GM19372 (cell line): ENCODE data around the gene ENPEP.

Source experiments
- ATAC-seq: cut with Tn5 transposase; IDR thresholded peaks from one replicate; pipeline ENCODE4 v1.9.1; 2021; ENCODE audit warnings: mild to moderate bottlenecking, low read depth, moderate library complexity; ENCODE audit not compliant: unreplicated experiment

The ENPEP gene

DNA sequence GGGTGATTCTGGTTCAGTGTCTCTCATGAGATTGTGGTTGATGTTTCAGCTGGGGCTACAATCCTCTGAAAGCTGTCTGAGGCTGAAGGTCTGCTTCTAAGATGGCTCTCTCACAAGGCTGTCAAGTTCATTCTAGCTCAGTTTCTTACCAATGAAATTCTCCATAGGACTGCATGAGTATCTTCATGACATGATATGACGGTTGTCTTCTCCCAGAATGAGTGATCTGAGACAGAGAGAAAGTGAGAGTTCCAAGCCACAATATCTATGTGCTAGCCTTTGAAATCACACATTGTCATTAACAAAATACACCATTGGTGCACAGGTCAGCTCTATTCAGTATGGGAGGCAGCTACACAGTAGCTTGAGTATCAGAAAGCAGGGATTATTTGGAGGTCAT lies 119.6 kb downstream of the ENPEP start:
- no peak for ATAC-seq

- ATAC-seq, result no peak
Measured at GRCh38 chr4:110596431-110596830, 120.5 kb downstream of the ENPEP start.

GRCh38 chr4:110597582-110597981 lies 121.6 kb downstream of the ENPEP start:
- ATAC-seq, result no peak

- no peak for ATAC-seq
Measured at GRCh38 chr4:110602061-110602460, 126.1 kb downstream of the ENPEP start.

DNA sequence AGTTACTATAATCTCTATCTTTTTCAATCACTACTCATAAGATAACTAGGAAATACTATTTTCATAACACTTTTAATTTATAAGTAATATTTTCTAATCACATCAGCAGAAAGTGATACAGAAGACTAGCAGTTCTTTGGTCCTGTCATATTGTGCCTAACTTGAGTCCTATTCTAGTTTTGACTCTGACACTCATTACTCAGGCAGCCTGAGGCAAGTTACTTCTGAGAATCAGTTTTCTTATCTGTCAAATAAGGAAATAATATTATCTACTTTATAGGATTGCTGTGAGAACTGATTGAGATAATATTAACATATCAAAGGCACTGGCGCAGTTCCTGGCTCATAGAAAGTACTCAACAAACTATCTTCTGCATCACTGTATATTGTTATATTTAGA lies 129.1 kb downstream of the ENPEP start:
- ATAC-seq, result no peak

- ATAC-seq, result no peak
Measured at GRCh38 chr4:110609044-110609750, 133.2 kb downstream of the ENPEP start.

DNA sequence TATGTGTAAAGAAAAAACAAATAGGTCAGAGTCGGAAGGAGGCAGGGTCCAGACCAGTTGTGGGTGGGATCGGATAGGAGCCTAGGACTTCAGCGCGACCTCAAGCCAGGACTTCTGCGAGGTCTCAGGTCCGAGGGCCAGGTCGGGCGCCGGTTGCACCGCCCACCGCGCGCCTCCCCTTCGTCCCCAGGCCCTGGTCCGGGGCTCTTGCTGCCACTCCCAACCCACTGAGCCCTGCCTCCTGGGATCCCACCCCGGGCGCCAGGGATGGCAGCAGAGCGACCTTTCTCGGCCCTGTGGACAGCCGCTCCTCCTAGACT lies 134.6 kb downstream of the ENPEP start:
- ATAC-seq, result no peak

- no peak for ATAC-seq
Measured at GRCh38 chr4:110610940-110611831, 135.2 kb downstream of the ENPEP start.

- no peak for ATAC-seq
Measured at GRCh38 chr4:110611968-110612447, 136.1 kb downstream of the ENPEP start.

- ATAC-seq, result no peak
Measured at GRCh38 chr4:110612631-110613269, 136.8 kb downstream of the ENPEP start.

DNA sequence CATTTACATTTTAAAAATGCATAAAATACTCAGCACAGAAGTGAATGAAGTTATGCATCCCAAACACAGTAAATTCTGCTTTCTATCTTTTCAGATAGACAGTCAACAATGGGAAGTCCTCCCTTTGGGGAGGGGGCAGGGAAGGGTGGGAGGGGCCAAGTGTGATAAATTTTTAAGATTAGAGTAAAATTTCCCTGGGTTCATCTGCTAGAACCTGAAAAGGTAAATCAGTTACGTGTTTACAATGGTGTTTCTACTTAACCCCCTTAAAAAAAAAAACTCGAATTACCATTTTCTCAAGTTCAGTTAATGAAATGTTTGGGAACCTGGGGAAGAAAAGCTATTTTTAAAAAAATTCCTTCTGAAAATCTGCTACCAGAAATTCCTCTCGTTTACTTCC lies 137.8 kb downstream of the ENPEP start:
- no peak for ATAC-seq

GRCh38 chr4:110614173-110614963 lies 138.4 kb downstream of the ENPEP start:
- no peak for ATAC-seq
